NCI-H748 (cell line): ENCODE results near the gene KCNJ12.
A peak's percentile ranks its signal among the peaks of the same experiment; 100 is the strongest.
"Not testable (repeated sequence)": the region's sequence is repeated elsewhere in the genome, so short reads cannot be mapped to it uniquely, and the experiment has no call there.

Experiments used
- DNase-seq: peaks from one replicate; lab custom pipeline; 2025; ENCODE audit not compliant: unreplicated experiment; lab: John Stamatoyannopoulos, UW

The KCNJ12 gene

DNA sequence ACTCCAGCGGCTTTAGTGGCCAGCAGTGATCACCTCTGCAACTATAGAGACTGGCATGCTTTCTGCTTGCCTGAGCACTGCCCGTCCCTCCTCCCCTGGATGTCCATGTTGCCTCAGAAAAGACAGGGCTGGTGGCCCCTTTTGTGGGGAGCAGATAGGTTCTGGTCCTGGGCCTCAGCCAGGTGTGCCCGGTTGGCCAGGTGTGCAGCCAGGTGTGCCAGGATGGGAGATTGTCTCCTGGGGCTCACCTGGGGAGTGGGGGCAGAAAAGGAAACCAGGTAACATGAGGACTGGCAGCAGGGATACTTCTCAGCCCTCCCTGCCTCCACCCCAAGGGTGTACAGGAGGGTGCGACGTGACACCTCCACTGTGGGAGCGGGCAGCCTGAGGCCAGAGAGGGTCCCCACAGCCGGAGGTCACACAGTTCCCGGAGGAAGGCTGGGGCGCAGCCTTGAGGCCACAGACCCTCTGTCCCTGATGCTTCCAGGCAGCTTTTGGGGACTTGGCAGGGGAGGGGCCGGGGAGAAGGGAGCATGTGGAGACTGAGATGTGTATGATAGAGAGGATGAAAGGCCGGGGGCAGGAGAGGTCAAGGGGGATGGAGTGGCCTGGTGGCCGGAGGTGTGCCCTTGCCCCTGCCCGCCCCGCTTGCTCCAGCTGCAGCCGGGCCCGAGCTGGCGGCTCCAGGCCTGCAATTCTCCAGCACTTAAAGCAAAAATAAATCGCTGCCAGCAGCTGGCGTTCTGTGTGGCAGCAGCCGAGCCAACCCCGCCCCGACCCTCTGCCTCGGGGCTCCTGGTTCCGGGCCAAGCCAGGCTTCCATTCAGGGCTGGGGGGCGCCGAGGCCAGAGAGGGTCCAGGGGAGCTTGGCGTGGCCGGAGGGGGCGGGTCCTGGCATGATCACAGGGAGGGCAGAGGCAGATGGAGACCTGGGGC, 6.7 kb downstream of the KCNJ12 start:
- DNase-seq: no peak

GRCh38 chr17:21385281-21385845, 9.2 kb downstream of the KCNJ12 start:
- no peak for DNase-seq

DNA sequence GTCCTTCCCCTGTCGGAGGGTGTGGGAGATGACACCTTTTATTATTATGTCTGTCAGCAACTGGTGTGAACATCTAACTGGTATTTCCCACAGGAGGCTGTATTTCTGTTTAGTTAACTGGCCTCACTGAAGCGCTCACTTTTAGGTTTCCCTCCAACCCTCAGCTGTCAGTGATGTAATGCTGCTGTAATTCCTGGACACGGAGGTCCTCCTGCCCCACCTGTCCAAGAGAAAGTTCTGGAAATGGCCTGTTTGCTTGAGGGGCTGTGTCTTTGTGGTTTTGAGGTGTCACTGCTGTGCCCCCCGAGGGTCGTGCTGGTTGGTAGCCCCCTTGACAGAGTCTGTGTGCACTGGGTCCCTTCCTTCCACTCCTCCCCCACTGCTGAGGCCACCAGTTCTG, 11.5 kb downstream of the KCNJ12 start:
- DNase-seq: no peak

DNA sequence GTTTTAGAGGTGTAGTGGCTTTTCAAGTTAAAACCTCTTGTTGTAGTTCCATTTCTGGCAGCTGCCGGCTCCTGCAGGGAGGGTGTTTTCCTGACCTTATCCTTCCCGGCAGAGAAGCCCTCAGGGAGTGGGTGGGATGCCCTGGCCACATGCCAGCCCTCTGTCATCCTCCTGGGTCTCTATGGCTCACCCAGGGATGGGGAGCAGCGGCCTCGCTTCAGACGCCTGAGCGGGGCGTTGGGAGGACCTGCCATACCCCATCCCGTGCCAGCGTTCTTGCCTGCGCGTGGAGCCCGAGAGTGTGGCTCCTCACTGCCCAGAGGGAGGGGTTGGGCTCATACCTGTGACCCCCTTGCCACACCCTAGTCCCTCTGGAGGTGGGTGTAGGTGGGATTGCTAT, 11.9 kb downstream of the KCNJ12 start:
- peak; percentile 33 for DNase-seq

DNA sequence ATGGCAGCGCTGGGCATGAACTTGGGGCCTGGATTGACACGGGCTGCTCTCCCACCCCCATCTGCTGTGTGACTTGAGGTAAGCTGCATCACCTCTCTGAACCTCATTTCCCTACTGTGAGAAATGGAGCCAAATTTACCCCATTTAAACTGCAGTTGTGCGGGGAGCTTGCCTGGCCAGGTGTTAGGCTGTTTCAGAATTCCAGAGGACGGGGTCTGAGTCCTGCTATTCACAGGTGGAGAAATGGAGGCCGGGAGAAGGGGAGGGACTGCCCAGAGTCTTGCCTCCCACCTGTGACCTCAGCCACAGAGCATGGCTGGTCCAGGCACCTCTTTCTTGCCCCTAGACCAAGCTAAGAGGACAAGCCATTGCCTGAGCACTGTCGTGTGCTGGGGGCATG, 12.8 kb downstream of the KCNJ12 start:
- no peak for DNase-seq

DNA sequence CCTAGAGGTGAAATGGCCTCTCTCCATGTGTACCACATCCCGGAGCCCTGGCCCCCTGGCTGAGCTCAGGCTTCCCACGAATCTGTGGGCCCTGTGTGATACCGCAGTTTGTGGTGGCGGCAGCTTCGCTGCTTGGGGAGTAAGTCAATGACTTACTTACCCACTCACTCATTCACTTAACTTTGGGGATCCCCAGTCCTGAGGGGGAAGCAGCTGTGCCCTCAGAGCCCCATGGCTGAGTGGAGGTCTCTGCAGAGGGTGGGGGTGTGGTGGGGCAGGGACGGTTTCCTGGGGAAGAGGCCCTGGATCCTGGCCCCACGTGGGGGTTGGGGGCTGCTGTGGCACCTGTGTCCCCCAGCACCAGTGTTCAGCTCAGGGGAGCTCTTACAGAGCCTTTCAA, 13.2 kb downstream of the KCNJ12 start:
- DNase-seq: no peak

- no peak for DNase-seq
Observed at GRCh38 chr17:21390294-21390693, 14.1 kb downstream of the KCNJ12 start.

GRCh38 chr17:21392266-21392665, 16.1 kb downstream of the KCNJ12 start:
- no peak for DNase-seq

- no peak for DNase-seq
Observed at GRCh38 chr17:21394265-21394664, 18.1 kb downstream of the KCNJ12 start.

- no peak for DNase-seq
Observed at GRCh38 chr17:21395764-21396163, 19.6 kb downstream of the KCNJ12 start.

DNA sequence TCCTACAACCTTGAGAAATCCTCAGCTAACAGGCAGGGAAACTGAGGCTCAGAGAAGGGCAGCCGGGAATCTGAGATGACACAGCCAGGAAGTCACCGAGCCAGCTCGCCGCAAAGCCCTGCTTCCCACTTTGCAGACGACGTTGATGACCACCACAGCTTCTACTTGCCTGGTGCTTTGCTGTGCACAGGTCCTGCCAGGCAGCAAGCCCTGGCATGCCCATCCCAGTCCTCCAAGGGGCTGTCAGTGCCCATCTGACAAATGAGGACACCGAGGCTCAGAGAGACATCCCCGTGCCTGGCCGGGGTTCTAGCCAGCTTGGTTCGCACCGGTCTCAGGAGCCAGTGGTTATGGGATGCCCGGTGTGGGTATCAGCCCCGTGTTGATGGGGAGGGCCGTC, 20.1 kb downstream of the KCNJ12 start:
- no peak for DNase-seq

DNA sequence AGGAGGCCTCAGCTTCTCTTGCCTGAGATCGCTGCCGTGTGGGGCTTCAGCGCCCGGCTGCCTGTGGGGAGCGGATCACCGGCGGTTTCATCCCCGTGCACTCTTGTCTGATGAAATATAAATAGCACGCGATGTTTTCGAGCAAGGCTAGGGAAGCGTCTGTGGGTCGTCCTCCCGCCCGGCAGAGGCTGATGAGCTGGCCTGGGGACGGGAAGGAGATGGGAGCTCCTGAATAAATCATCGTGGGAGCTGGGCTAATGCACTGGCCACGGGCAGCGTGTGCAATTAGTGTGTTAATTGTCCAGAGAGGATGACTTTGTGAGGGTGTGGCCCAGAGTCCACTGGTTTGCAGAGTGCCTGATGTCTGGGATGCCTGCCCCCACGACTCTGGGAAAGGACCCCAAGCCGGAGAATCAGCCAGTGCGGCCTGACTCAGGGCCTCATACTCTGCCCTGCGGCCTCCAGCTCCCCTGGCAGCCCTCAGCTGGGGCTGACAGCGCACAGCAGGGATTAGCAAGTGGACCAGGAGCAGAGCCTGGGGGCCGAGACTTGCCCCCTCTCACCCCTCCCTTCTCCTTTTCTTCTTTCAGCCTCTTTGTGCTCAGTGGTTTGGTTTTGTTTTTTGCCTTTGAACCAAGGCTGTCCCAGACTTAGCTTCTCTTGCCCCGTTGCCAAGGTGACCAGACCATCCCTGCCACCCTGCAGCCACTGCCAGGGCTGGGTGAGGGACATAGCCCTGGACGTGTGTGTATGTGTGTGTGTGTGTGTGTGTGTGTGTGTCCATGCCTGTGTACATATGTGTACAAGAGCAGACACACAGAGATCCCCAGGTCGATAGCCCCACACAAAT, 21.4 kb downstream of the KCNJ12 start:
- no peak for DNase-seq

GRCh38 chr17:21399474-21400186, 23.5 kb downstream of the KCNJ12 start:
- no peak for DNase-seq

- not testable (repeated sequence) for DNase-seq
Observed at GRCh38 chr17:21400187-21400569, 24.0 kb downstream of the KCNJ12 start.

DNA sequence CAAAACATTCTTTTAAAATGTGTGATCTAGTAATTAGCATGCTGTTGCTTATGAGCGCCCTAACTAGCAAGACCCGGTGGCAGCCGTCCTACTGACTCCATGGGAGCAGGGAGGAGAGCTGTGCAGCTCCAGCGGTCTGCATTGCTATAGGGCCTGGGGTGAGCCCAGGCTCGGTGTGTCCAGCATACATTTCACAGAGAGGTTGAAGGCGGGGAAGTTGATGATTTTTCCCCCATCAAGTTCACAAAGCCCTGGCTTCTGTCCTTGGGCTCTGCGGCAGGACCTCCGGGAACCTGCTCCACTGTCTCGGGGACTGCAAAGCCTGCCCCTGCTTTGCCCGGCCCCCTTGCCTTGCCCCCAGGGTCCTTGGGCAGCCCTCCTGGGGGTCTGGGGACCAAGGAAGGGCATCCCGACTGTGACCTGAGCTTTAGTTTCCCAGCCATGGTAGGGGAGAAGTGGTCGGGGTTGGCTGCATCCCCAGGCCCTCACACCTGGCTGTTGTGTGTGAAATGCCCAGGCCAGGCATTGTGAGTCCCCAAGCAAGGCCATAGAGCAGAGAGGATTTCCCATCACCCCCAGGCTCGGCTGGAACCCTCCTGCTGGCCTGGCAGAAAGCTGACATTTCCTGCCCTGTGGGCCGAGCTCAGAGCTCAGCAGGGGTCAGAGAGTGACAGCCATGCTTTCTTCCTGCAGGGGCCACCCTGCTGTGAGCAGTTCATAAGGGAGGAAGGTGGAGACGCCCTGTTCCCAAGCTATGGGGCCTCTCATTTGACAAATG, 24.8 kb downstream of the KCNJ12 start:
- DNase-seq: no peak

DNA sequence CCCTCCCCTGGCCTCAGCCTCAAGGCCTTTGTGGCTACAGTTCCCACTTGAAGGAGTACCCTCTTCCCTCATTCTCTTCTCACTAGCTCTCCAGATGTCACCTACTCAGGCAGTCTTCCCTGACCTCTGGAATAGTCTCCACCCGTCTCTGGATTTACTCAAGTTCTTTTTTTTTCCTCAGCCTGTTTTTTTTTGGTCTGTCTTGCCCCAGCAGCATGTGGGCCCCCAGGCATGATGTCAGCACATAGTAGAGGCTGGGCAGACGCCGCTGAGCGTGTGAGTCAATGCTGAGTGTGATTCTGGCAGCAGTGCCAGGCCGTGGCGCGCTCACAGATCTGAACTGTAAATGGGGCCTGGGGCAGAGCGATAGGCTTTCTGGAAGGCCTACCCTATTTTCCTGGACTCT, 26.0 kb downstream of the KCNJ12 start:
- not testable (repeated sequence) for DNase-seq

DNA sequence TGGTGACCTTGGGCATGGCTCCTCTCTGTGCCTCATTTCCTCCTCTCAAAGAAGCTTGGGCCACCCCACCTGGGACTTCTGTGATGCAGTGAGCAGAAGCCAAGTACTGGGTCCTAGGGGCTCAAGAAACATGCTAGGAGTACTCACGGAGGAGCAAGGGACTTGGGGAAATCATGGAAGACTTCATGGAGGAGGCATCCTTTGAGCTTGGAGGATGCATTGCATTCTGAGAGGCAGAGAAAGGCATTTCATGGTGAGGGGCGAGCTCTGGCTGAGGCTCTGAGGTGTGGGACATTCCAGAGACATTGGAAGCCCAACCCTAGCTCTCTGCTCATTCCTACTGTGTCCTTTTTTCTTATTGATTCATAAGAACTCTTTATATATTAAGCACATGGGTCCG, 26.8 kb downstream of the KCNJ12 start:
- not testable (repeated sequence) for DNase-seq

- not testable (repeated sequence) for DNase-seq
Observed at GRCh38 chr17:21404106-21404505, 27.9 kb downstream of the KCNJ12 start.

DNA sequence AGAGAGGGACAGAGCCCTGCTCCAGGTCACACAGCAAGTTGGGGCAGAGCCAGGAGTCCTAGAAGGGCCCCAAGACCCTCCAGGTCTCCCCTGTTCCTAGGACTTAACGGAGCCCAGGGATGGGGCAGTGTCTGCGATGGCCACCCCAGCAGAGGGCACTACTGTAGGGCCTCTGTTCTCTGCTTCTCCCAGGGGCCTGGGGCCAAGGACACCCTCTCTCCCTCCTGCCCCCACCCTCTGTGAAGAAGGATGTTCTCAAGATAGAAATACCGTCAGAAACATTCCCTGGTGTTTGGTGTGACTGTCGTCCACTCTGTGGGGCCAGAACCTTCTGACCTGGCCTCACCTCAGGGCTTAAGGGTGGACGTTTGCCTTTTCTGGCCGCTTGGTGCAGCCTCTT, 28.4 kb downstream of the KCNJ12 start:
- DNase-seq: not testable (repeated sequence)
